Activated T-cell treated with anti-CD3 and anti-CD28 coated beads, Interleukin-2, amount 50 U/mL, for 24 hours (primary cell): ENCODE measurements around the gene EDEM3.
"Not testable (repeated sequence)": the region's sequence is repeated elsewhere in the genome, so short reads cannot be mapped to it uniquely, and the experiment has no call there.

Experiments
- DNase-seq: peaks from one replicate; pipeline ENCODE4 v3.0.0-alpha.2; 2020
- H3K27ac Mint-ChIP-seq: 2 replicates; pipeline ENCODE4 v1.8.0; 2020; ENCODE audit warnings: mild to moderate bottlenecking, mixed read lengths
- H3K27me3 Mint-ChIP-seq: 2 replicates; pipeline ENCODE4 v1.8.0; 2020; ENCODE audit warnings: mixed read lengths
- H3K36me3 Mint-ChIP-seq: 2 replicates; pipeline ENCODE4 v1.8.0; 2020; ENCODE audit warnings: low read depth, mixed read lengths
- H3K4me1 Mint-ChIP-seq: 2 replicates; pipeline ENCODE4 v1.8.0; 2020; ENCODE audit warnings: low read depth, mixed read lengths
- H3K4me3 Mint-ChIP-seq: 2 replicates; pipeline ENCODE4 v1.8.0; 2020; ENCODE audit warnings: mild to moderate bottlenecking, moderate library complexity, mixed read lengths
- H3K9me3 Mint-ChIP-seq: 2 replicates; pipeline ENCODE4 v1.8.0; 2020; ENCODE audit warnings: mixed read lengths

EDEM3 gene

DNA sequence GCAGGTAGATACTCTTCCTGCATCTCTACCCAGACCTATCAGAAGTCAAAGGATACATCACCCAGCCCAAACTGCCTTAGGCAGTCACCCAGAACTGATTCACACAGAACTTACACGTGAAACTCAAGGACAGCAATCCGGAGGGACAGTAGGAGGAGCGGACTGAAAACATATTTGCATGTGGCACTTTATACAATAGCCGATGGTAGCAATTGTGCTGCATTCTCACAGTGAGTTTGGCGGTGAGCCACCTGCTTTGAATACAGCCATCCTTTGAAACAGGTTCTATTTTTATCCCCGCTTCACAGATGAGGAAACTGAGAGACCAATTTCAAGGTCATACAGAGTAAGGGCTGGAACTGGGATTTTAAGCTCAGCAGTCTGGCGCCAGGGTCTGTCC lies 69.5 kb downstream of the EDEM3 start:
- peaks cover 10% of the 10 kb centered on the region for H3K9me3 Mint-ChIP-seq
- no peak for DNase-seq
- H3K4me1 Mint-ChIP-seq = no peaks in the 10 kb centered on the region
- H3K4me3 Mint-ChIP-seq = no peak overlapping the region
- no peak overlapping the region for H3K27ac Mint-ChIP-seq
- peaks cover under 1% of the 10 kb centered on the region for H3K36me3 Mint-ChIP-seq
- no peaks in the 10 kb centered on the region for H3K27me3 Mint-ChIP-seq

DNA sequence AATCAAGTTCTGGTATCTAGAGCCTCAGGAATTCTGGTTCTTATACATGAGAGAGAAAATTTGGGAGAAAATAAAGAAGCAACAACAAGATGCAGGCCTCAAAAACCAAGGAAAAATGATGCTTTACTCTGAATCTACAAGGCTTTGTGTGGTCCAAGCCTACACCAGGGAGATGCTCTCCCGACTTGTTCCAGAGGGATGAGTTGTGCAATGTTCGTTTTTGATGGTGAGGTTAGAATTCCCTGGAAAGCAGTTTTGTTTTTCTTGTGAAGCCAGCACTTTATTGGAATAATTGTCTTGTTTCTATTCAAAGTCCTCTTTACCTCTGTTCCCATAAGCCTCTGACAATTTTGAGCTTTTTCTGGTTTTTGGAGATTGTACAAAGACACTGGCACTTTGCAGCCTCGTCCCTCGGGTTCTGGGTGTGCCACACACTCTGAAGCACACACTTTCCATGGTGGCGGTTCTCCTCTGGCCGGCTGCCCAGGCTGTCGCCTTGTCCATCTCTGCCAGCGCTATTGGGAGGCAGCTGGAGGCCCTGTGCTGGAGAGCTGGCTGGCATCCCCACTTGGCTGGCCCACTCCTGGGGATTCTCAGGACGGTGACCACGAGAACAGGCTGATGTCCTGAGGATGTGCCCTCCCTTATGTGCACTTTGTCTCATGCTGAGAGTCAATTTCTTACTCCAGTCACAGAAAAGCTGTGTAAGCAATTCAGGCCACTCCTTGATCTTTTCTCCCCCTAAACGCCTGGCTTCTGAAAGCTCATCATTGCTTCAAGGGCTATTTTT lies 70.2 kb downstream of the EDEM3 start:
- Mint-ChIP-seq H3K4me3 (no peak overlapping the region), H3K27me3 (no peaks in the 10 kb centered on the region), H3K9me3 (peaks cover 11% of the 10 kb centered on the region), H3K4me1 (no peaks in the 10 kb centered on the region), H3K36me3 (no peaks in the 10 kb centered on the region), H3K27ac (no peak overlapping the region)
- DNase-seq = no peak

DNA sequence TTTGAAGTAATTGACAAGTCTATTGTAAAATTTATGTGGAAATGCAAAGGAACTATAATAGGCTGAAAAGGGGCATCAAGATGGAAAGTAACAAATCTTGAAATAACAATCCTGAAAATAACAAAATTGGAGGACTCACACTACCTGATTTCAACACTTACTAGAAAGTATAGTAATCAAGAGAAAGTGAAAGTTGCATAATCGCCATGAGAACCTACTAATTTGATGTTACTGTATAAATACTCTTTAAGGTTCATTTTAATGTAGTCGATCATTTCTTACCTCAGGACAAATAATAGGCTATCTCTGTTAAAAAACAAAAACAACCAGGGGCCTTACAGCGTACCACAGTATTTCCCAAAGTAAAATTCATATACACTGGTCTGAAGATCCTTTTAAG lies 71.7 kb downstream of the EDEM3 start:
- Mint-ChIP-seq H3K27ac (no peak overlapping the region), H3K4me3 (no peak overlapping the region), H3K36me3 (no peaks in the 10 kb centered on the region), H3K9me3 (peaks cover 11% of the 10 kb centered on the region), H3K27me3 (no peaks in the 10 kb centered on the region), H3K4me1 (no peaks in the 10 kb centered on the region)
- DNase-seq = no peak

DNA sequence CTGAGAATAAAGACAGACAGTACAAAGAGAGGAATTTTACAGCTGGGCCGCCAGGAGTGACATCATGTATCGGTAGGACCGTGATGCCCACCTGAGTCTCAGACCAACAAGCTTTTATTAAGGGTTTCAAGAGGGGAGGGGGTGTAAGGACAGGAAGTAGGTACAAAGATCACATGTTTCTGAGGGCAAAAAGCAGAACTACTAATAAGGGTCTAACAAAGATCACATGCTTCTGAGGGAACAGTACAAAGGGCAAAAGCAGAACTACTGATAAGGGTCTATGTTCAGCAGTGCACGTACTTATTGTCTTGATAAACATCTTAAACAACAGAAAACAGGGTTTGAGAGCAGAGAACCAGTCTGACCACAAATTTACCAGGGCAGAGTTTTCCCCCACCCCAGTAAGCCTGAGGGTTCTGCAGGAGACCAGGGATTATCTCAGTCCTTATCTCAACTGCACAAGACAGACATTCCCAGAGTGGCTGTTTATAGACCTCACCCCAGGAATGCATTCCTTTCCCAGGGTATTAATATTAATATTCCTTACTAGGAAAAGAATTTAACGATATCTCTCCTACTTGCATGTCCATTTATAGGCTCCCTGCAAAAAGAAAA lies 73.9 kb downstream of the EDEM3 start:
- peaks cover 11% of the 10 kb centered on the region for H3K9me3 Mint-ChIP-seq
- not testable (repeated sequence) for H3K36me3 Mint-ChIP-seq, H3K27me3 Mint-ChIP-seq, DNase-seq, H3K4me1 Mint-ChIP-seq, H3K27ac Mint-ChIP-seq, H3K4me3 Mint-ChIP-seq

DNA sequence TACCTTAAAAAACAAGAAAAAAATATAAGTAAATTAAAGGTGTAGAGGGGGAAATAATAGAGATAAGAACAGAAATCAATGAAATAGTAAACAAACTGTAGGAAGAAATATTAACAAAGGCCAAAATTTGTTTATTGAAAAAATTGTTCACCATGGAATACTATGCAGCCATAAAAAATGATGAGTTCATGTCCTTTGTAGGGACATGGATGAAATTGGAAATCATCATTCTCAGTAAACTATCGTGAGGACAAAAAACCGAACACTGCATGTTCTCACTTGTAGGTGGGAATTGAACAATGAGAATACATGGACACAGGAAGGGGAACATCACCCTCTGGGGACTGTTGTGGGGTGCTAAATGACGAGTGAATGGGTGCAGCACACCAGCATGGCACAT lies 75.2 kb downstream of the EDEM3 start:
- not testable (repeated sequence) for H3K4me1 Mint-ChIP-seq, DNase-seq, H3K27ac Mint-ChIP-seq, H3K36me3 Mint-ChIP-seq, H3K4me3 Mint-ChIP-seq
- Mint-ChIP-seq H3K27me3 (peaks cover 10% of the 10 kb centered on the region), H3K9me3 (peaks cover 11% of the 10 kb centered on the region)

DNA sequence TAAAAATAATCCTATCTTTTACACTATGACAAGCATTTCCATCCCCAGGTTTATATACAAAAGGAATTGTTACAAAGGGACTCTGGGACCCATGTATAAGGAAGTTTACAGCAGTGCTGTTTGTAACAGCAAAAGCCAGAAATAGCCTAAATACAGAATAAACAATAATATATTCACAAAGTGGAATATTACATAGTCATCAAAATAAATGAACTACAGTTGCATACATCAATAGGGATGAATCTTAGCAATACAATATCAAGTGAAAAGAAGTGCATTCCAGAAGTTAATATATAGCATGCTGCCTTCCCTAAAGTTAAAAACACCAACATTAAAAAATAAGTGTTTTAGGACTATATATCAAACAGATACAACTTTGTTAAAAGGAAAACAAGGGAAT lies 77.3 kb downstream of the EDEM3 start:
- peaks cover 11% of the 10 kb centered on the region for H3K9me3 Mint-ChIP-seq
- H3K4me1 Mint-ChIP-seq = no peaks in the 10 kb centered on the region
- no peak overlapping the region for H3K27ac Mint-ChIP-seq
- H3K36me3 Mint-ChIP-seq = no peaks in the 10 kb centered on the region
- H3K4me3 Mint-ChIP-seq = no peak overlapping the region
- no peak for DNase-seq
- peaks cover 26% of the 10 kb centered on the region for H3K27me3 Mint-ChIP-seq

DNA sequence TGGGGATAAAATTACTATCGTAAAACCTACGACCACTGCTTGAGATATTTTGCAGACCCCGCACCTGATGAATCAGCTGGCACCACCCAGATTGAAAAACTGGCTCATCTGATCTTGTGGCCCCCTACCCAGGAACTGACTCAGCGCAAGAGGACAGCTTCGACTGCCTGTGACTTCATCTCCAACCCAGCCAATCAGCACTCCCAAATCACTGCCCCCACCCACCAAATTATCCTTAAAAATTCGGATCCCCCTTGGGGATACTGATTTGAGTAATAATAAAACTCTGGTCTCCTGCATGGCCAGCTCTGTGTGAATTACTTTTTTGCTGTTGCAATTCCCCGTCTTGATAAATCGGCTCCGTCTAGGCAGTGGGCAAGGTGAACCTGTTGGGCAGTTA lies 81.4 kb downstream of the EDEM3 start:
- Mint-ChIP-seq H3K27me3 (peaks cover 31% of the 10 kb centered on the region), H3K4me3 (no peak overlapping the region), H3K4me1 (no peaks in the 10 kb centered on the region), H3K27ac (no peak overlapping the region), H3K36me3 (no peaks in the 10 kb centered on the region), H3K9me3 (no peaks in the 10 kb centered on the region)
- no peak for DNase-seq

DNA sequence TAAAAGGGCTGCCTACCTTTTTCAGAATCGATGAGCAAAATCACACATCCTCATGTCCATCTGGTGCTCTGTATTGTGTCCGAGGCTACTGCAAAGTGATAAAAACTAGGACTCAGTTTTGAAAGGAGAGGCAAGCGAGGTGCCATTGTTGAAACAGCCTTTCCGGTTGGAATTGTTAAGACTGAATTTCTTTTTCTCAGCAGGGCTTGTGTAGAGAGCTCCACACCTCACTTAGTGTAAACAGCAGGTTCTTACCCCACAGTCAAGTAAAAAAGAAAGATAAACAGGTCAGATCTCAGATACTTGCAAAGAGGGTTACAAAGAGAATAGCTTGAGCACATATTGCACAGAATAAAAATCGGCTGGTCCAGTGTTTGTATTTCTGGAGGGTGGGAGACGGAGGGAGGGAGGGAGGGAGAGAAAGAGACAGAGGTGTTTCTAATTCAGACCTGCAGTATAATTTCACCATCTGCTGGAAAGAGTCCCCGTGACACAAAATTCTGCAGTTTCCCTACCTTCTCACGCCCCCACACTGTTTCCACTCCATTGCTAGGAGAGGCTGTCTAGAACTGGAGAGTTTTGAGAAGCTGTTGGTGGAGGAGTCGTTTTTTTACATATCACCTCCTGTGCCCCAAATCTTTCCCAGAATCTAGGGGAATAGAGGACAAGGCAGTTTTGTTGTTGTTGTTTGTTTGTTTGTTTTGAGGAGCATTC lies 82.5 kb downstream of the EDEM3 start:
- Mint-ChIP-seq H3K9me3 (no peaks in the 10 kb centered on the region), H3K27me3 (peaks cover 31% of the 10 kb centered on the region), H3K36me3 (no peaks in the 10 kb centered on the region), H3K4me3 (no peak overlapping the region), H3K27ac (no peak overlapping the region), H3K4me1 (no peaks in the 10 kb centered on the region)
- no peak for DNase-seq

DNA sequence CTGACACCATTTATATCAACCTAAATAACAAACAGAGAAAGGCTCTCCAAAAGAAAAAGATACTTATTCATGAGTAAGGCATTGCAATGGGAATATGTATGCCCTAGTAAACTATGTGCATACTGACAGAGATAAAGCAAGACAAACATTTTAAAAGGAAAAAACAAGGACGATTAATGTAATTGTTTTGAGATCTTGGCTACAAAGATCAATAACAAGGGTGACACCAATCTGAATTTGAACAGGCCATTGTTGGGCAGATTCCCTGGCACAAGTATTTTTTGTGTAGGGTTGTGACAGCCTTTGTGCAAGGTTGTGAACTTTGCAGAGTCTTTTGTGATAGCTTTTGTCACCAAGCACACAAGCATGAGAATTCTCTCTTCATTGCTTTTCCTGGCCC lies 85.3 kb downstream of the EDEM3 start:
- Mint-ChIP-seq H3K36me3 (no peaks in the 10 kb centered on the region), H3K4me3 (no peak overlapping the region), H3K27ac (no peak overlapping the region), H3K27me3 (peaks cover 37% of the 10 kb centered on the region), H3K9me3 (no peaks in the 10 kb centered on the region), H3K4me1 (no peaks in the 10 kb centered on the region)
- no peak for DNase-seq

DNA sequence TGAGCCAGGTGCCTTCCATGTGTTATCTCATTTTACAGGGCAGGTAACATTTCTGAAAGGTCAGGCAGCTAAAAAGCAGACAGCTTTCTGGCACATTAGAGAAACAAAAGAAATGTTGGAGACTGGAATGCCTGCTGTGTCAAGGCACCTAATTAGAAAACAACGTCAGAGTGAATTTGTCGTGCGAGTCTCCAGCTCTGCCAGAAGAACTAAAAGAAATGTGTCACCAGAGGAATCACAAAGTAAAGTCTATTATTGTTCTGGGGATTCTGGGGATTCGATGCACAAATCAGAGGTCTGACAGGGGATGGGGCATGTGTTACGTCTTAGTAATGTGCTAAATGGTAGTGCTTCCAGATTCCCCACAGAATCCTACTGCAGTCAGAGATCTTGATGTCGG lies 89.3 kb downstream of the EDEM3 start:
- Mint-ChIP-seq H3K4me1 (peaks cover 3% of the 10 kb centered on the region), H3K36me3 (no peaks in the 10 kb centered on the region), H3K27ac (no peak overlapping the region), H3K4me3 (no peak overlapping the region), H3K27me3 (peaks cover 26% of the 10 kb centered on the region), H3K9me3 (no peaks in the 10 kb centered on the region)
- DNase-seq = no peak

DNA sequence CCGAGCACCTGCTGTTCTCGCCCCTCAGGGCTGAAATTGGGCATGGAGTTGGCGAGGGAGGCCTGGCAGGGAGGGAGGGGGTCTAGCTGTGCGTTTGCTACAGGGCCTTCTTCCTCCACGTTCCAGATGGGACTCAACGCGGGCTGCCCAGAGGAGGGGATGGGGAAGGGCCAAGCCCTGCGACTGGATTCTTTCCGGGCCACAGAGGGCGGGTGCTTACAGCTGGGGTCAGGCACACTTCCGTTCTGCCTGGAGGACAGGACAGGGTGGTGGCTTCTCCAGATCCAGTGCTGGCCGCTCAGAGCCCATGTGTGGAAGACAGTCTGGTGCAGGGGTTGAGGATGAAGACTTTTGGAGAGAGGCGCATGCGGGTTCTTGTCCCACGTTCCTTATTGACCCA lies 90.0 kb downstream of the EDEM3 start:
- Mint-ChIP-seq H3K9me3 (no peaks in the 10 kb centered on the region), H3K27ac (no peak overlapping the region), H3K4me3 (no peak overlapping the region), H3K36me3 (no peaks in the 10 kb centered on the region), H3K4me1 (peaks cover 3% of the 10 kb centered on the region), H3K27me3 (peaks cover 26% of the 10 kb centered on the region)
- DNase-seq = no peak

DNA sequence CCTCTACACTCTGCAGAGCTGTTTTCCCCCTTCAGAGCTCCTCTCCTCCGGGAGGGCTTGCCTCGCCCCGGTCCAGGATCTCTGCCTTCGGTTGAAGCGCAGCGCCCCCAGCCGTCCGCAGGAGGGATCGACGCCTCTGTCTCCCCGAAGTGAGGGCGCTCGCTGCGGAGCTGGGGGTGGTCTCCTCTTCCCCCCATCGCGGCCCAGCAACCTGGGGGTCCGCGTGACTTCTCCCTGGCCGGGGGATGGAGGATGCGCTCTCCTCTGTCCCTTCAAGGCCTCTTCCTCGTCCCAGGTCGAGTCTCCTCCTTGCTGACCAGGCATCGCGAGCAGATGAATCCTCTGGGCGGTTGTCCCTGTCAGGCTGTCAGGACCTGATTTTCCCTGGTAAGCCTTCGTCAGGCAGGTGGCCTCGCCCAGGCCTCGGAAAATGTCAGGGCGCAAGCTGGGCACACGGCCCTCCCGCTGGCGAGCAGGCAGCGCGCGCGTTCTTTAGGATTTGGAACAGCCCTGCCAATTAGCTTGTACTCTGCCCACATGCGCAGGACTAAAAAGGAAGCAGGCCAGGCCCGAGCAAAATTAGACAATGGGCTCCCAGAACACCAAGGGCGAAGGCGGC lies 90.5 kb downstream of the EDEM3 start:
- H3K4me3 Mint-ChIP-seq = no peak overlapping the region

DNA sequence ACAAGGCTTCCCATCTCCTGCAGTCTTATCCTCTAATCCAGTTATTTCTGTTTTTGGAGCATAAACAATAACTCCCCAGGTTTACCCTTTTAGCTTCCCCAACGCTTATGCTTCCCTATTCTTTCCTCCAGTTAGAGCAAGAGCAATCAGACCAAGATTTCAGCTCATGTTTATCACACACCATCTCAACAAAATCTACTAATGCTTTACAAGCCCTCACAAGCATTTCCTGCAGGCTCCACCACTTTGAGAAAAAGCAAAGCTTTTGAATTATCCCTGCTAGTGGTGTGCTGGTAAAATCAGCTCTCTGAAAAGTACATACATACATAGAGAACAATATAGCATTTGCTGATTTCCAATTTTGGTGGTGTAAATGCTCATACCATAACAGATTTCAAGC lies 92.9 kb downstream of the EDEM3 start:
- Mint-ChIP-seq H3K27me3 (peaks cover 26% of the 10 kb centered on the region), H3K27ac (no peak overlapping the region), H3K4me3 (no peak overlapping the region), H3K36me3 (no peaks in the 10 kb centered on the region), H3K4me1 (peaks cover 3% of the 10 kb centered on the region), H3K9me3 (no peaks in the 10 kb centered on the region)
- no peak for DNase-seq

More for the DNA sequence above, 90.5 kb downstream of the EDEM3 start:
- DNase-seq = peak; percentile 49
- H3K9me3 Mint-ChIP-seq = no peaks in the 10 kb centered on the region
- H3K27me3 Mint-ChIP-seq = peaks cover 26% of the 10 kb centered on the region
- H3K4me1 Mint-ChIP-seq = peaks cover 3% of the 10 kb centered on the region
- H3K36me3 Mint-ChIP-seq = no peaks in the 10 kb centered on the region
- no peak overlapping the region for H3K27ac Mint-ChIP-seq

DNA sequence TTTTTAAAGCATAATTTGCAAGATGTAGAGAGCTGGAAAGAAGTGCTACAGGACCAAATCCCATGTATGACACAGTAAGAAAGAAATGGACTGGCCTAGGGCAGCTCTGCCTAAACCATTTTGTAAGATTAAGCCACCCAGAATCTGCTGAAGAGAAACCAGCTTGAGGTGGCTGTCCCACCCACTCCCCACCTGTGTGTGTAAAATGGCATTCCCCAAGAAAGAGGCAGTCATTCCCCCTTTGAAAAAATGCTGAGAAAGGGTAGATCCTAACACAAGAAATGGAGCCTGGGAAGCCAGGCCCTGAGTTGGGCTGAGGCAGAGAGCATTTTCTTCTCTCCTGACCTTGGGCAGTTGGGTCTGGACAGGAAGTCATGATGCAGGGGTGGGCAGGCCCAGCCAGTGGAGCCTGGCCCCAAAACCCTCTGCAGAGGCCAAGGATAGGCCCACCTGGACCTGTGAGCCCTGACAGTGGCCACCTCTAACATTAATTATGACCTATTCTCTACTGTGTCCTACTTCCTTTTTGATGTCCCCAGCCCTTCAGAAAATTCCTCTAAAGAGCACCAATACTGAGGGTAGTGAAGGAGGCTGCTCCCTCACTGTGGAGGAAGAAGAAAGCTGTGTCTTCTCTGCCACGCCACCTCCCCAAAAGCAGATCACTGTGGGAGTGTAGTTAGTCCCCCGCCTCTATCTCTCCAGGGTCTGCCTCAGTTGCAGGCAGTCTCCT lies 94.0 kb downstream of the EDEM3 start:
- H3K4me3 Mint-ChIP-seq = no peak overlapping the region
- H3K4me1 Mint-ChIP-seq = peaks cover 3% of the 10 kb centered on the region
- peaks cover 23% of the 10 kb centered on the region for H3K27me3 Mint-ChIP-seq
- no peak for DNase-seq
- no peaks in the 10 kb centered on the region for H3K36me3 Mint-ChIP-seq
- H3K9me3 Mint-ChIP-seq = no peaks in the 10 kb centered on the region
- H3K27ac Mint-ChIP-seq = no peak overlapping the region
